ENCODE measurements around the gene ATPAF2.

GRCh38 chr17:18011286-18011685 is 27.7 kb downstream of the ATPAF2 start:
- no peak for TF ChIP-seq REST (IDR thresholded peaks at IDR 0.05; ENCODE audit: unreplicated experiment)
- TF ChIP-seq EZH2 (IDR thresholded peaks at IDR 0.05; ENCODE audit: low read depth, unreplicated experiment), result no peak
